ENCODE results near the gene DEPDC7. TPM values are rescaled to one million over a fixed set of nuclear protein-coding genes. Genes with fewer than 3 reads are reported as not detected.
"Not testable (repeated sequence)": the region's sequence is repeated elsewhere in the genome, so short reads cannot be mapped to it uniquely, and the experiment has no call there.

Gene DEPDC7
- total RNA-seq, 2 donors from 2014 or later = 0.33 to 0.51 TPM

- Histone ChIP-seq H3K36me3 (no peaks in the 10 kb centered on the region), H3K27me3 (no peaks in the 10 kb centered on the region), H3K4me3 (no peak overlapping the region), H3K4me1 (no peaks in the 10 kb centered on the region), H3K27ac (no peak overlapping the region), H3K9me3 (no peaks in the 10 kb centered on the region)
- no peak for DNase-seq (ENCODE audit: low spot score)
- no peak for TF ChIP-seq CTCF (IDR thresholded peaks at IDR 0.05)
These were observed 11.6 kb downstream of the DEPDC7 start for GRCh38 chr11:33027233-33027632.

- H3K4me1 ChIP-seq = no peaks in the 10 kb centered on the region
- no peak for TF ChIP-seq CTCF (IDR thresholded peaks at IDR 0.05)
- no peaks in the 10 kb centered on the region for H3K9me3 ChIP-seq
- H3K4me3 ChIP-seq = no peak overlapping the region
- no peak overlapping the region for H3K27ac ChIP-seq
- DNase-seq (ENCODE audit: low spot score) = no peak
- H3K36me3 ChIP-seq = no peaks in the 10 kb centered on the region
- no peaks in the 10 kb centered on the region for H3K27me3 ChIP-seq
These were observed 12.3 kb downstream of the DEPDC7 start for GRCh38 chr11:33027846-33028536.

GRCh38 chr11:33028537-33028914, 12.8 kb downstream of the DEPDC7 start:
- Histone ChIP-seq H3K9me3 (no peaks in the 10 kb centered on the region), H3K36me3 (no peaks in the 10 kb centered on the region)

GRCh38 chr11:33029218-33029617, 13.5 kb downstream of the DEPDC7 start:
- H3K36me3 ChIP-seq; H3K4me1 ChIP-seq; H3K27ac ChIP-seq; H3K4me3 ChIP-seq; H3K27me3 ChIP-seq; DNase-seq (ENCODE audit: low spot score); H3K9me3 ChIP-seq: not testable (repeated sequence)

More at GRCh38 chr11:33028537-33028914, 12.8 kb downstream of the DEPDC7 start:
- Histone ChIP-seq H3K4me3 (no peak overlapping the region), H3K27ac (no peak overlapping the region), H3K27me3 (no peaks in the 10 kb centered on the region), H3K4me1 (no peaks in the 10 kb centered on the region)
- TF ChIP-seq CTCF (IDR thresholded peaks at IDR 0.05) = no peak
- DNase-seq (ENCODE audit: low spot score) = no peak

- Histone ChIP-seq H3K27me3 (no peaks in the 10 kb centered on the region), H3K27ac (no peak overlapping the region), H3K4me3 (no peak overlapping the region), H3K36me3 (no peaks in the 10 kb centered on the region), H3K4me1 (no peaks in the 10 kb centered on the region), H3K9me3 (no peaks in the 10 kb centered on the region)
- no peak for TF ChIP-seq CTCF (IDR thresholded peaks at IDR 0.05)
- DNase-seq (ENCODE audit: low spot score) = no peak
These were observed 17.8 kb downstream of the DEPDC7 start for GRCh38 chr11:33033493-33033892.

- Histone ChIP-seq H3K4me1 (peaks cover 0 to under 1% of the 10 kb centered on the region in 2 donors), H3K36me3 (no peaks in the 10 kb centered on the region), H3K9me3 (no peaks in the 10 kb centered on the region), H3K4me3 (no peak overlapping the region), H3K27ac (no peak overlapping the region), H3K27me3 (no peaks in the 10 kb centered on the region)
- DNase-seq (ENCODE audit: low spot score) = no peak
- TF ChIP-seq CTCF (IDR thresholded peaks at IDR 0.05) = no peak
These were observed 19.3 kb downstream of the DEPDC7 start for GRCh38 chr11:33035011-33035410.
